ENCODE results near the gene FAM168B.
"Not testable (repeated sequence)": the region's sequence is repeated elsewhere in the genome, so short reads cannot be mapped to it uniquely, and the experiment has no call there.

FAM168B gene

GRCh38 chr2:131093006-131093695, at the start of gene FAM168B:
FAM168B (minus strand) TSS chr2:131093460; CDS start chr2:131082646, 10,814 bp downstream.
- Mint-ChIP-seq H3K4me3 (peak within 1 kb of the TSS; percentile 92), H3K27ac (peak within 1 kb of the TSS; percentile 93), H3K9me3 (no peaks in the 10 kb centered on the region), H3K27me3 (ENCODE audit: low read depth) (no peaks in the 10 kb centered on the region), H3K36me3 (ENCODE audit: low read depth) (peaks cover 17% of the 10 kb centered on the region), H3K4me1 (ENCODE audit: low read depth) (peaks cover 18% of the 10 kb centered on the region)

GRCh38 chr2:131142849-131143248, 49.6 kb upstream of the FAM168B start:
- H3K4me3 Mint-ChIP-seq, result no peak overlapping the region
- no peak overlapping the region for H3K27ac Mint-ChIP-seq
- no peaks in the 10 kb centered on the region for H3K27me3 Mint-ChIP-seq (ENCODE audit: low read depth)
- H3K9me3 Mint-ChIP-seq, result no peaks in the 10 kb centered on the region
- peaks cover 33% of the 10 kb centered on the region for H3K36me3 Mint-ChIP-seq (ENCODE audit: low read depth)
- peaks cover 4% of the 10 kb centered on the region for H3K4me1 Mint-ChIP-seq (ENCODE audit: low read depth)

- no peak overlapping the region for H3K27ac Mint-ChIP-seq
- H3K4me3 Mint-ChIP-seq, result no peak overlapping the region
- no peaks in the 10 kb centered on the region for H3K9me3 Mint-ChIP-seq
- H3K36me3 Mint-ChIP-seq (ENCODE audit: low read depth), result peaks cover 33% of the 10 kb centered on the region
- peaks cover 4% of the 10 kb centered on the region for H3K4me1 Mint-ChIP-seq (ENCODE audit: low read depth)
- no peaks in the 10 kb centered on the region for H3K27me3 Mint-ChIP-seq (ENCODE audit: low read depth)
These were observed 47.3 kb upstream of the FAM168B start for GRCh38 chr2:131140581-131140980.

- Mint-ChIP-seq H3K9me3 (no peaks in the 10 kb centered on the region), H3K36me3 (ENCODE audit: low read depth) (peaks cover 41% of the 10 kb centered on the region), H3K4me3 (no peak overlapping the region), H3K27me3 (ENCODE audit: low read depth) (no peaks in the 10 kb centered on the region), H3K4me1 (ENCODE audit: low read depth) (no peaks in the 10 kb centered on the region), H3K27ac (no peak overlapping the region)
These were observed 39.5 kb upstream of the FAM168B start for GRCh38 chr2:131132729-131133128.

GRCh38 chr2:131130298-131130596, 37.0 kb upstream of the FAM168B start:
- Mint-ChIP-seq H3K36me3 (ENCODE audit: low read depth) (peaks cover 51% of the 10 kb centered on the region), H3K9me3 (no peaks in the 10 kb centered on the region)

GRCh38 chr2:131127981-131128380, 34.7 kb upstream of the FAM168B start:
- Mint-ChIP-seq H3K4me3 (no peak overlapping the region), H3K36me3 (ENCODE audit: low read depth) (peaks cover 52% of the 10 kb centered on the region), H3K27ac (no peak overlapping the region), H3K27me3 (ENCODE audit: low read depth) (no peaks in the 10 kb centered on the region), H3K9me3 (no peaks in the 10 kb centered on the region), H3K4me1 (ENCODE audit: low read depth) (peaks cover 3% of the 10 kb centered on the region)

More at GRCh38 chr2:131130298-131130596, 37.0 kb upstream of the FAM168B start:
- Mint-ChIP-seq H3K4me3 (no peak overlapping the region), H3K27me3 (ENCODE audit: low read depth) (no peaks in the 10 kb centered on the region), H3K4me1 (ENCODE audit: low read depth) (no peaks in the 10 kb centered on the region), H3K27ac (no peak overlapping the region)

GRCh38 chr2:131127076-131127475, 33.8 kb upstream of the FAM168B start:
- Mint-ChIP-seq H3K9me3 (no peaks in the 10 kb centered on the region), H3K27me3 (ENCODE audit: low read depth) (no peaks in the 10 kb centered on the region), H3K27ac (no peak overlapping the region), H3K36me3 (ENCODE audit: low read depth) (peaks cover 53% of the 10 kb centered on the region), H3K4me1 (ENCODE audit: low read depth) (peaks cover 3% of the 10 kb centered on the region), H3K4me3 (no peak overlapping the region)

GRCh38 chr2:131126436-131126835, 33.2 kb upstream of the FAM168B start:
- no peaks in the 10 kb centered on the region for H3K9me3 Mint-ChIP-seq

GRCh38 chr2:131125195-131125757, 32.0 kb upstream of the FAM168B start:
- H3K27ac Mint-ChIP-seq, result no peak overlapping the region
- peaks cover 7% of the 10 kb centered on the region for H3K4me1 Mint-ChIP-seq (ENCODE audit: low read depth)
- H3K27me3 Mint-ChIP-seq (ENCODE audit: low read depth), result no peaks in the 10 kb centered on the region
- no peak overlapping the region for H3K4me3 Mint-ChIP-seq
- H3K9me3 Mint-ChIP-seq, result no peaks in the 10 kb centered on the region
- peaks cover 52% of the 10 kb centered on the region for H3K36me3 Mint-ChIP-seq (ENCODE audit: low read depth)

More at GRCh38 chr2:131126436-131126835, 33.2 kb upstream of the FAM168B start:
- H3K4me1 Mint-ChIP-seq (ENCODE audit: low read depth), result peaks cover 3% of the 10 kb centered on the region
- H3K27me3 Mint-ChIP-seq (ENCODE audit: low read depth), result no peaks in the 10 kb centered on the region
- peaks cover 52% of the 10 kb centered on the region for H3K36me3 Mint-ChIP-seq (ENCODE audit: low read depth)
- no peak overlapping the region for H3K27ac Mint-ChIP-seq
- no peak overlapping the region for H3K4me3 Mint-ChIP-seq

- Mint-ChIP-seq H3K27ac (no peak overlapping the region), H3K36me3 (ENCODE audit: low read depth) (peaks cover 41% of the 10 kb centered on the region), H3K4me3 (no peak overlapping the region)
These were observed 29.9 kb upstream of the FAM168B start for GRCh38 chr2:131123192-131123591.

GRCh38 chr2:131122496-131122895, 29.2 kb upstream of the FAM168B start:
- Mint-ChIP-seq H3K27me3 (ENCODE audit: low read depth) (no peaks in the 10 kb centered on the region), H3K4me3 (no peak overlapping the region), H3K27ac (no peak overlapping the region), H3K36me3 (ENCODE audit: low read depth) (peaks cover 39% of the 10 kb centered on the region), H3K4me1 (ENCODE audit: low read depth) (peaks cover 10% of the 10 kb centered on the region), H3K9me3 (no peaks in the 10 kb centered on the region)

More at GRCh38 chr2:131123192-131123591, 29.9 kb upstream of the FAM168B start:
- no peaks in the 10 kb centered on the region for H3K27me3 Mint-ChIP-seq (ENCODE audit: low read depth)
- peaks cover 7% of the 10 kb centered on the region for H3K4me1 Mint-ChIP-seq (ENCODE audit: low read depth)
- H3K9me3 Mint-ChIP-seq, result no peaks in the 10 kb centered on the region

- no peaks in the 10 kb centered on the region for H3K27me3 Mint-ChIP-seq (ENCODE audit: low read depth)
- no peak overlapping the region for H3K27ac Mint-ChIP-seq
- H3K36me3 Mint-ChIP-seq (ENCODE audit: low read depth), result peaks cover 36% of the 10 kb centered on the region
- H3K4me1 Mint-ChIP-seq (ENCODE audit: low read depth), result peaks cover 10% of the 10 kb centered on the region
- no peak overlapping the region for H3K4me3 Mint-ChIP-seq
- H3K9me3 Mint-ChIP-seq, result no peaks in the 10 kb centered on the region
These were observed 28.2 kb upstream of the FAM168B start for GRCh38 chr2:131121464-131121863.

- Mint-ChIP-seq H3K4me3 (no peak overlapping the region), H3K27me3 (ENCODE audit: low read depth) (no peaks in the 10 kb centered on the region), H3K4me1 (ENCODE audit: low read depth) (peaks cover 13% of the 10 kb centered on the region), H3K9me3 (peaks cover 4% of the 10 kb centered on the region), H3K27ac (no peak overlapping the region), H3K36me3 (ENCODE audit: low read depth) (peaks cover 38% of the 10 kb centered on the region)
These were observed 27.6 kb upstream of the FAM168B start for GRCh38 chr2:131120815-131121317.

- no peak overlapping the region for H3K4me3 Mint-ChIP-seq
- H3K9me3 Mint-ChIP-seq, result peaks cover 17% of the 10 kb centered on the region
- peak overlapping the region; percentile 21 for H3K27ac Mint-ChIP-seq
- H3K27me3 Mint-ChIP-seq (ENCODE audit: low read depth), result no peaks in the 10 kb centered on the region
- peaks cover 49% of the 10 kb centered on the region for H3K36me3 Mint-ChIP-seq (ENCODE audit: low read depth)
- peaks cover 37% of the 10 kb centered on the region for H3K4me1 Mint-ChIP-seq (ENCODE audit: low read depth)
These were observed 22.5 kb upstream of the FAM168B start for GRCh38 chr2:131115752-131116151.

- Mint-ChIP-seq H3K36me3 (ENCODE audit: low read depth) (peaks cover 52% of the 10 kb centered on the region), H3K9me3 (peaks cover 17% of the 10 kb centered on the region), H3K4me1 (ENCODE audit: low read depth) (peaks cover 41% of the 10 kb centered on the region)
- H3K27me3 Mint-ChIP-seq (ENCODE audit: low read depth); H3K4me3 Mint-ChIP-seq; H3K27ac Mint-ChIP-seq: not testable (repeated sequence)
These were observed 21.7 kb upstream of the FAM168B start for GRCh38 chr2:131114950-131115349.
